GM19438 (cell line): ENCODE measurements around the gene CARMIL1.
"Not testable (repeated sequence)": the region's sequence is repeated elsewhere in the genome, so short reads cannot be mapped to it uniquely, and the experiment has no call there.

Source experiments
- ATAC-seq: cut with Tn5 transposase; IDR thresholded peaks from one replicate; pipeline ENCODE4 v1.9.1; 2021; ENCODE audit warnings: low read depth; ENCODE audit not compliant: unreplicated experiment

The CARMIL1 gene

DNA sequence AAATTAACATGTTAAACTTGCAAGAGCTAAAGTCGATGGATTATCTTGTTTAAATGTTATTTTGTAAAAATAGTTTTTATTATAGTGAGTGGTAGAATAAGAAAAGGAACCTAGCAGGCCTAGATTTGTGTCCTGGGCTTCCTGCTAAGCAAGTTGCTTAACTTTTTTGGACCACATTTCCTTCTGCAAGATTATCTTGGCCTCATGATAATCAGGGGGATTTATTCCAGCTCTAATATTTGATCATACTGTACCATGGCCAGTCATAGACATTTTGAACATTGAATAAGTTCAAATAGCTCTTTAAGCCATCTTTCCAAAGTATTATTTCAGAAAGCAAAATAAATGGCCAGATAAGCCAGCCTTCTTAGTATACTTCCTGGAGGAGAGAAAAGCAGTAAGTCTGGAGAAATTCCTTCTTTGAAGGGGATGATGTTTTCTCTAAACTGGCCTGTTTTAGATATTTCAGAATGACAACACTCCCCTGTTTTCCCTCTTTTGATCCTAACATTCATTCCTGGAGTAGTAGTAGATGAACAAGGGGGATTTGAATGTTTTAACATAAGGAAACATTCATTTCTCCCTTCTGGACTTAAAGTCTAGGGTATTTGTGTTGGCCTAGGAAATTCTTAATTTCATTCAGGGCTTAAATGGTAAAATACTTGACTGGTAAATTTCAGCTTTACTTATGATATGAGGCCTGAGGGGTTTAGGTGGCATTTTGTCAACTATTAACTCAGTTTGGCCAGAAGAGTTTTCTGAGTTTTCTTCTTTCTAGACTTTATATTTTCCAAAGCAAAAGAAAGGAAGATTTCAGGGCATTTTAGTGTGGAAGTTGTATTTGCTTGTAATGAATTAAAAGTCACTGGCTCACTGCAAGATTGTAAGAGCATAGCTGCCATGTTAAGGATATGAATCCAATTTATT, 264.1 kb downstream of the CARMIL1 start:
- ATAC-seq: no peak

DNA sequence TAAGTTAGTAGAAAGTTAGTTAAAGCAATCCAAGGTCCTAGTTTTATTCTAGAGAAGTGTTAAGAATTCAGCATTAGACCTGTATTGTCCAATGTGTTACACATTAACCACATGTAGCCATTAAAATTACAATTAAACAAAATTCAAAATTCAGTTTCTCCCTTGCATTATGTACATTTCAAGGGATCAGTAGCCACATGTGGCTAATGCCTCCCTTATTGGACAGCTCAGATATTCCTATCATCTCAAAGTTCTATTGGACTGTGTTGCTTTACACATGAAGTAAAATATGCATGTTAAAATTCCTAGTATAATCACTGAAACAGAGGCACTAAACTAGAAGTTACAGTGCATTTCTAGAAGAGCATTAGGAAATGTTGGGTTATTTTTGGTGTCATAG, 265.7 kb downstream of the CARMIL1 start:
- ATAC-seq: no peak

DNA sequence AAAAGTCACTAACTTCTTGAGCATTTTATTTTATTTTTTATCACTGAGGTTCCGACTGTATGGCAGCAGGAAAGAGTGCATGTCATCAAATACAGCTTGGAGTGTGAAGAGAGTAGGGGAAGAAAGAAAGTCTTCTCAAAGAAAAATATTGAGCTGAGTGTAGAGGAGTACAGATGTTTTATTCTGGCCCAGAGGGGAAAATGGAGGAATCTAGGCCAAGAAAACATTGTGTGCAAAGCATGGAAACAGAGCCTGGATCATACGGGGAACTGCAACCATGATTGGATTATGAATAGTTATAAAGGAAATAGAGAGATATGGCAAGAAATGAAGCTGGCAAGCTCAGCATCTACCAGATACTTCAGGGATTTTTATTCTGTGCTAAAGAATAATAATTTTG, 268.6 kb downstream of the CARMIL1 start:
- no peak for ATAC-seq

DNA sequence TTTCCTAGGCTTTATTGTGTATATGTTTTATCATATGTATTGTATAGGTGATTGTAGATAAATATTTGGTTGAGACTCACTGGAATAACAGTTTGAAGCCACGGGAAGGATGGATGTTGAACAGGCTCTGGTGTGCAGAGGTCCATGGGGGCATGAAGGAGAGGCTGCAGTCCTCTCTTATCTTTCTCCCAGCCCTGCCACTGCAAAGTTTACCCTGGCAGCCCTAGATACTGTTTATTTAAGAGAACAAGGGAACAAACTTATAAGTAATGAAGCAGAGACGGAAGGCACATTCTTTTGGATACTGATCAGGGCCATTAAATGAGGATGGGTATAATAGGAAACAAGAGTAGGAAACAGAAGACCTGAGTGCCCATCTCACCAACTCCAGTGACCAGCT, 269.3 kb downstream of the CARMIL1 start:
- no peak for ATAC-seq

DNA sequence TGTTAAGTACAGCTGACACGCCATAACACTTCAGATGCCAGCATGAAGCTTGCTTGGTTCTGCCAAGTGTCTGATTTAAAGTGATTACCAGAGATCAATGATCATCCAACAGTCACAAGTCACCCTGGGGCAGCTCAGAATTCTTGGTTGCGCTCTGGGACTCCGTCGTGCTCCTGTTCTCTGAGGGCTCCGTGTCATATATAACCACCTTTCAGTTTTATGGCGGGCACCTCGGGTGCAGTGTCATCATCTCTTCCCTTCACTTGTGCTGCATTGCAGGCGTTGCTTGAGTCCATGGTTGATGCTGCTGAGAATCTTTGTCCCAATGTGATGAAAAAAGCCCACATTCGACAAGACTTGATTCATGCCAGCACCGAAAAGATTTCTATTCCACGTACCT, 271.5 kb downstream of the CARMIL1 start:
- no peak for ATAC-seq

DNA sequence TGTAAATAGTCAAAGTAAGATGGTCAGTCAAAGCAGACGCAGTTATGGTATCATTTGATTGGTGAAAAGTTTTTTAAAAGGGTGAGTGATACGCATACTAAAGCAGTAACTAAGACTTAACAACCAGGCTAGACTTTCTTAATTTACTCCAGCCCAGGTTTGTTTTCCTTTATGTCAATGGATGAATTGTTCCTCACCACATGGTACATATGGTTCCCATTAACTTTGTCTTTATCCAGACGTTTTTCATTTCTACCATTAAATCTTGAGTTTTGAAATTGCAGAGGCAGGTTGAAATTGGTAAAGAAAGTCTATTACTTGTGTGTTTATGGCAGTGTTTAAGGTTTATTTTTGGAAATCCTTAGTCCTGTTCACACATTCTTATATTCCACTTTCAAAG, 274.3 kb downstream of the CARMIL1 start:
- ATAC-seq: no peak

DNA sequence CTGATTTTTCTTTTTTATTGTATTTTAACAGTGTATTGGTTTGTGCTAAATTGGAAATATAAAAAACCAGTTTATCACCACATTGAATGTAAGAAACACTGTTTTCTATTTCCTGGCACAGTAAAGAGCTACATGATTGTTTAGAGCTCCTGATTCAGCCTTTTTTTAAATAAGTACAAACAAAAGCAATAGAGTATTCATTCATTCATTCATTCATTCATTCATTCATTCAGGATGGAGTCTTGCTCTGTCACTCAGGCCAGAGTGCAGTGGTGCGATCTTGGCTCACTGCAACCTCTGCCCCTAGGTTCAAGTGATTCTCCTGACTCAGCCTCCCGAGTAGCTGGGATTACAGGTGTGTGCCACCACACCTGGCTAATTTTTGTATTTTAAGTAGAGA, 276.0 kb downstream of the CARMIL1 start:
- no peak for ATAC-seq

DNA sequence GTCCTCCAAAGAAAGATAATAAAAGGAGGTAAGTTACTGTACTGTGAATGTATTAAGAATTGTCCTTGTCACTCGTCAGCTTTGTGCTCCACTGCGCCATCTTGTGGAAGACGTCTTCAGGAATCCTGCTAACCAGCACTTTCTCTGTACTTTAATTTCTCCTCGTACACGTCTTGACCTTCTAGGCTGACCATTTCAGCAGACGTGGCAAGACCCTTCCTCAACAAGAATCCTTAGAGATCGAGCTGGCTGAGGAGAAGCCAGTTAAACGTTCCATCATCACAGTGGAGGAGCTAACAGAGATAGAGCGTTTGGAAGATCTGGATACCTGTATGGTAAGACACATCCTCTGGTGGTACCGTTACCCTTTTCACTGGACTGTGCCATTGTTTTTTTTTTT, 277.3 kb downstream of the CARMIL1 start:
- no peak for ATAC-seq

DNA sequence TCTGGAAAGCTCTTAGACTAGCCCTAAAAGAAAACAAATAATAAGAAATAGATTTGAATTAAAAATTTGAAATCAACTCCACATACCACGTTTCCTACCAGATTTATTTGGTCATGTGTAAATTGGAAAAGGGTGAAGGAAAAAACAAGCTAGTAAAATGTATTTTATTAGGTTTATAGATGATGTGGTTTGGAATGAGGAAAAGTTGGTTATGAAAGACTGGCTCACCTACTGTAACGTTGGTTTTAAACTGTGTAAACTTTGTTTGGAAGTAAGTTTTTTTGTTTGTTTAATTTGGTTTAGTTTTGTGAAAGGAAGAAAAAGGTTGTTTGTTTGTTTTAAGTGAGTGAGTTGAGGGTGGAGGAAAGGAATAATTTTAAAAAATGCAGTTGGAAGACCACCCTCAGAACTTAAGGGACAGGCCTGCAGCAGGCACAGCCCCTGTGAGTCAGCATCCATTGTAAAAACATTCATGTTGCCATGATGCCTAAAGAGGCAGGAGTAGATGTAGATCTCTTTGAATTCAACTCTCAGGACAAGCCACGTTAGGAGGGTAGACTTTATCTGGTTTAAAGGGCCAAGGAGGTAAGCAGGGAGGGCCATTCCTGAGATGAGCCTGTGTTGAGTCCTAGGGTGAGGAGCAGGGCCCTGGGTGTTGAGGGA, 279.1 kb downstream of the CARMIL1 start:
- ATAC-seq: no peak

DNA sequence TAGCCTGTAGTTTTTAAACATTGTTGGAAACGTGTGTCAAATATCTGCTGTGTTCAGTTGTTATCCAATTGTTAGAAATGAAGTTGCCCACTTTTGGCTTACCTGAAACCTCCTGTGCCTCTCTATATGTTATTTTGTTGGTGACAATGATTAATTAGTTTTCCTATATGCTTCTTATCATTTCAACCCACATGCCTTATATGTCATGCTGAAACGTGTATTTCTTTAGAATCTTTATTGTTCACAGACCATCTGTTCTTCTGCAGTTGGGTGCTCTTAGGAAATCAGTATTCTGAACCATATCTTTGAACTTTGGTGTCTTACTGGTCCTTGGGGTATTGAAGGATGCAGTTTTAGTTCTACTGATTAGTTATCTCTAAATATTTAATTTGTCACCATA, 281.7 kb downstream of the CARMIL1 start:
- ATAC-seq: no peak

DNA sequence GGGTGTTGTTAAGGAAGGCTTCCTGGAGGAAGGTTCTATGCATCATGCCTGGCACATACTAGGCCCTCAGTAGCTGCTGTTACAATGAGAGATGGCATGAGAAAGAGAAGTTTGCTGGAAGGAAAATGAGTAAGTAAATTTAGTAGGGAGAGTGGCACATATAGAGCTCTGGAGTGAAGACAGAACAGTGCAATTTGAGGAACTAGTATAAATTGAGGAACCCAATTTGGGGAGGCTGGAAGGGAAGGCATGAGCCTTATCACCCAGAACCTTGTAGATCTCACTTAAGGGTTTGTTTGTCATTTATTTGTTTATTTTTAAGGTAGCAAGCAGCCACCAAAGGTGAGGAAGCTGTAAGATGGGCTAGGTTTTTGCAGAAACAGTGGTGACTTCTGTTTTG, 285.8 kb downstream of the CARMIL1 start:
- no peak for ATAC-seq

DNA sequence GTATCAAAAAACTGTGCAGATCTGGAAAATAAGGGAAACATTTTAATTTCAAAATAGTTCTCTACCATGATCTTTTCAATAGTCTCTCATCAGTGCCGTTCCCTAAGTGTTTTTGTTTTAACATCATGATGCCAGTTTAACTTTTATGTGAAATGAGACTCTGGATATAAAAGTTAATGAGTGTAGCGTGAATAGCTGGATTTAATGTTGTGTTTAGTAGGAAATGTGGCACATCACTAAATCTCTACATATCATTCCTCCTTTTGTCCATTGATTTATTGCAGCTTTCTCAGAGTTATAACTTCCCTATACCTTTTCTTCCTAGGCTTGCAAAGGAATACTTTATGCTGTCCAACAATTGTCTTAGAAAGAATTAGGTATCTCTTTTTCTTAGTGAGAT, 291.4 kb downstream of the CARMIL1 start:
- ATAC-seq: no peak

DNA sequence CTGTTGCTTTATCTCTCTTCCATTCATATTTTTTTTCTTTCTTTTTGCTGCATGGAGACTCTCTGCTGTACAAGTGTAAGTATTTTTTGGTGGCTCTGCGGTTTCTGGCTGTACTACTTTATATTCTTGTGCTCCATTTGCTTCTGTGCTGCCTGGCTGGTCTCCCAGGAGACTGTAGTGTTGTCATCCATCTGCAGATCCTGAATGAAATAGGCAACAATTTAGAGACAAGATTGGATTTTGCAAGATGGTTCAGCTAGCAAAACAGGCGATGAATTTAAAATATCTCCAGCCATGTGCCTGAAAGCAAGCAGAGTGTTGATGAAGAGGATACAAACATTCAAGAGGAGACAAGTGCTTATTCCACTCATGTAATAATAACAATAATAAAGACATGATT, 297.7 kb downstream of the CARMIL1 start:
- ATAC-seq: no peak

DNA sequence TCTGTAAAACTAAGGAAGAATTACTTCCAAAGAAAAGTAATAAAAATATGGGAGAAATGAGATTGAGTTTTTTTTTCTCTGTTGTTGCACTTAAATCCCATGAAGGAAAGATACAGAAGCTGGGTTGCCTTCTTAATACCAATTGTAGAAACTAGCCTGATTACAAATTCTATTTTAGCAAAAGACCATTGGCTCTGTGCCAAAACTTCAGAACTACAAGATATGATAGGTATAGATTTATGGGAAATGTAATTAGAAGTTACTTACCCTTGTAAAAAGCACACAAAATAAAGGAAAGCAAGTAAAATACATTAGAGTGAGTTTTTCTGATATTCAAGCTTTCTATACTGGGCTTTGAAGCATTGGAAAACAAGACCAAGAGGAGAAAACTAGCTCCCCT, 299.4 kb downstream of the CARMIL1 start:
- no peak for ATAC-seq

DNA sequence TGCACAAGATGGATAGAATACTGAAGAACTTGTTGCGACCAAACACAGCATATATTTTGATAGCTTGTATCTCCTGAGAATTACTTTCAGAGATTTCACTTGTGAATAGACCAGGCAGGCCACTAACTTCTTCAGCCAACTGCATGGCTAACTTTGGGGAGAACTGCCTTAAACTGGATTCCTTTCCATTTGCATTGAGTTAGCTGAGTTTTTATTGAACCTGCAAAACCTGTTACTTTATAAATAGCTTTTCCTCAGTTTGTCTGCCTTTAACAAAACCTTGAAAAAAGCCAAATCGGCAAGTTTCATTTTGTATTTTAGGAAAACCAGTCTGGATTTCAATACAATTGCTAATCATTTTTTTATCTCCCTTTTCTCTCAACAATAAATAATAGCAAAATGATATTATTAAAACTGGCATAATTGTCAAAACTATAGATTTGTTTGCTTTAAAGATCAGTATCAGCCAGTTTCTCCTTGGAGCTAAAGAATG, 300.3 kb downstream of the CARMIL1 start:
- no peak for ATAC-seq

DNA sequence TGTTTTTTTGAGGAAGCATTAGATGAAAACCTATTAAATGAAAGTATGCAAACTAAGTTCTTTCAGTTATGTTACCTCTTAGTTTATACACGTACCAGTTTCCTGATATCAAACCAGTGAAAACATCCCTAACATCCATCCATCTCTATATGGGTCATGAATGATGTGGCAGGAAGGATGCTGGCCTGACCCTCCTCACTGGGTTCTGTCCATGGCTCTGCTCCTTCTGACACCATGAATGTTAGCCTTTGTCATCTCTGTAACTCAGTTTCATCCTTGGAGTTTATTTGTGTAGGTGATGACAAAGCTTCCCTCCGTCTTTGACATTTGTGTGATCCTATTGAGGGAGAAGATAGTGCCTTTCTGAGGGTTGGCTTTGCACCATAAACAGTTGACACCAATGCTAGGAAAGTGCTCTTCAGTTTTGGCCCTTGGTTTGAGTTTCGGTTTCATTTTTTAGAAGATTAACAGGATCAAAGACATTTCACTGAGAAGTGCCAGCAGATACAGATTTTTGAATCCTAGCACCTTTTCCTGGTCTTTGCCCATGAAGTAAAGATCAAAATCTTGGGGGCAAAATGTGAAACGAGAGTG, 300.8 kb downstream of the CARMIL1 start:
- ATAC-seq: no peak

DNA sequence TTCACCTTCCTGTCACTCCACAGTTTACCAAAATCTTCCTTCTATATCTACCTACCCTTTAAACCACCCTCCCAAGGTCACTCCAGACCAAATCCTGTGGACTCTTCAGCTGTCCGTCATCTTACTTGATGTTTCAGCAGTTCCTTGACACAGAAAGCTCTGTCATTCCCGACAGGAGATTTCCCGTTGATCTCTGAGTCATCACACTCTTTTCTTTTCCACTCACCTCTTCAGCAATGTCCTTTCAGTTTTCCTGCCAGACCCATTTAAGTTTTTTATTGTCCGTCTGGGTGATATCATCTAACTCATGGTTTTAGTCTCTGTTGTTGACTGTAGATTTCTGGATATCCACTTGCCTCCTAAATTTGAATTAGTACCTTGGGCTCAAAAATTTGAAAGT, 302.9 kb downstream of the CARMIL1 start:
- ATAC-seq: no peak

DNA sequence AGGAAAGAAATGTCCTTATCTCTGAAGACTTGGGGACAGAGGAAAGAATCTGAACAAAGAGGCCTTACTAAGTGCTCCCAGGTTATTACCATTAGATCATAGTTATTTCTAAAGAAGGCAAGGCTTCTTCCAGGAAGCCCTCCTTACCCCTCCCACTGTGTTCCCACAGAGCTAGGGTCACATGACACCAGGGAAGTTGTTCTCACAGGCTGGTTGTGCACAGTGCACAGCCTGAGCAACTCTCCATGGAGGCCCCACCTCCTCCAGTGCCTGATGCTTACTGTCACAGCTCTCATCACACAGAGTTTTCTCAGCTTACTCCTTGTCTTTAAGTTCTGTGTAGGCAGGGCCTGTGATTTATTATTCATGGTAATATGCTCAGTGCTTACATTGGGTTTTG, 303.9 kb downstream of the CARMIL1 start:
- ATAC-seq: no peak

DNA sequence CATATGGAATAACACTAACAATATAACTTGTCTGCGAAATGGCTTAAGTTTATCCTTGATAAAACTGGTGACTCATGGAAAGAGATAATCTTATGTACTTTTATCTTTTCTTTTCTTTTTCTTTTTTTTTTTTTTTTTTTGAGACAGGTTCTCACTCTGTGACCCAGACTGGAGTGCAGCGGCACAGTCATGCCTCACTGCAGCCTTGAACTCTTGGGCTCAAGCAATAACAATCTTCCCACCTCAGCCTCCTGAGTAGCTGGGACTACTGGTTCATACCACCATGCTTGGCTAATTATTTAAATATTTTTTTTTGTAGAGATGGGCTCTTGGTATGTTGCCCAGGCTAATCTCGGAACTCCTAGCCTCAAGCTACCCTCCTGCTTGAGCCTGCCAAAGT, 304.7 kb downstream of the CARMIL1 start:
- no peak for ATAC-seq

DNA sequence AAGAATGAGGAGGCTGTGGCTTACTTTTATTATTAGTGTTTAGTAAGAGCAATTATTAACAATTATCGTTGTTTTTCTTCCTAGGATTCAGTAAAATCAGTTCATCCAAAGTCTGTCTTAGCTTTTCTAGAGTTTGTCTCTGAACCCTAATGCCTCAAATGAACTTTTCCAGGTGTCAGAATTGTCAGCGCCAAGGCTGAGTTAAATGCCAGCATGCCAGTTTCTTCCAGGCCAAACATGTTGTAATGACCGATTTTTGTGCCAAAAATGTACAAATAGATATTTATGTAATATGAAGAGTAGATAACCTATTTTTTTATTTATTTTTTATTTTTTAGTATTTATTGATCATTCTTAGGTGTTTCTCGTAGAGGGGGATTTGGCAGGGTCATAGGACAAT, 306.1 kb downstream of the CARMIL1 start:
- ATAC-seq: no peak

DNA sequence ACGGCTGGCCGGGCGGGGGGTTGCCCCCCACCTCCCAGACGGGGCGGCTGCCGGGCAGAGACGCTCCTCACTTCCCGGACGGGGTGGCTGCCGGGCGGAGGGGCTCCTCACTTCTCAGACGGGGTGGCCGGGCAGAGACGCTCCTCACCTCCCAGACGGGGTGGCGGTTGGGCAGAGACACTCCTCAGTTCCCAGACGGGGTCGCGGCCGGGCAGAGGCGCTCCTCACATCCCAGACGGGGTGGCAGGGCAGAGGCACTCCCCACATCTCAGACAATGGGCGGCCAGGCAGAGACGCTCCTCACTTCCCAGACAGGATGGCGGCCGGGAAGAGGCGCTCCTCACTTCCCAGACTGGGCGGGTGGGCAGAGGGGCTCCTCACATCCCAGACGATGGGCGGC, 306.9 kb downstream of the CARMIL1 start:
- not testable (repeated sequence) for ATAC-seq

DNA sequence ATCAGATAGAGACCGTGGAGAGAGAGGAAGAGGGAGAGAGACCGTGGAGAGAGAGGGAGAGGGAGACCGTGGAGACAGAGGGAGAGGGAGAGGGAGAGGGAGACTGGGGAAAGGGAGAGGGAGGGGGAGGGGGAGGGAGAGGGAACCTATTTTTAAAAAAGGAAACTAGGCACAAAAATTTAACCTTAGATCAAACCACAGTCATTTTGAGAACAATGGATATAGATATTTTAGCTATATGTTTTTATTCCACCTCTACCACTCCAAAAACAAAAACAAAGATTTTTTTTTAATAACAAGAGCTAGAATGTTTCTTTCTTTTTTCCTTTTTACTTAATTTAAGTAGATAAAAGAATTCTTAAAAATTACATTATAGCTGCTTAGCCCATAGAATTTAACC, 307.8 kb downstream of the CARMIL1 start:
- ATAC-seq: no peak
